GM06990 (cell line): ENCODE measurements around the gene AKAP13.

Experiments used
- DNase-seq: peaks from one replicate; pipeline ENCODE4 v3.0.0-alpha.2; 2011; ENCODE audit not compliant: insufficient read length; ENCODE audit errors: extremely low read depth
- H3K27me3 ChIP-seq: replicated peaks from 2 replicates; pipeline ENCODE4 v1.6.0; 2011; ENCODE audit warnings: low read length; ENCODE audit not compliant: control insufficient read depth, insufficient read depth
- H3K36me3 ChIP-seq: 2 replicates; pipeline ENCODE4 v1.5.1; 2011; ENCODE audit warnings: low read length; ENCODE audit not compliant: control insufficient read depth, insufficient read depth
- H3K4me3 ChIP-seq: replicated peaks from 2 replicates; pipeline ENCODE4 v1.5.1; 2011; ENCODE audit warnings: low read depth, mild to moderate bottlenecking, control low read depth, low read length
- TF ChIP-seq, protein P1 (sequence below): IDR thresholded peaks from 2 replicates; pipeline ENCODE4 v1.5.1; 2011; ENCODE audit warnings: low read length, control low read depth, mild to moderate bottlenecking, inconsistent platforms; ENCODE audit not compliant: insufficient read depth, poor library complexity, severe bottlenecking

The AKAP13 gene

DNA sequence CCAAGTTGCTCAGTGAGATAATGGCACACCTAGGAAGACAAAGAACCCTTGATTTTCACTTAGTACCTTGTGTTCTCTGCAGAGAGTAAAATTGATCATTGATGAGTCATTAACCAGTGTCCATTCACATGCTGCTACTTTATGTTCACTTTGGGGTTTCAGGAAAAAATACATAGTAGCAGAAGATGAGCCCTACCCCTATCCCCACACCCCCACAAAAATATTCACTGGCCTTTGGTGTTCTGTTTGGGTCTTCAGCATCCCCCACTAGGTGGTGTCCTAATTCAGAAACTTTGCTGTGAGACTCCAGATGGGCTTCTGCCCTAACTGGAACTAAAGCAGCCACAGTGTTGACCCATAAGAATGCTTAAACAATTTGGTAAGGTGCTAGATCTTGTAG is 235.5 kb downstream of the AKAP13 start:
- Histone ChIP-seq H3K36me3 (no peaks in the 10 kb centered on the region; the same call in 1 of the 2 replicates), H3K4me3 (no peak overlapping the region), H3K27me3 (no peaks in the 10 kb centered on the region)
- no peak for DNase-seq
- TF ChIP-seq, protein P1, sequence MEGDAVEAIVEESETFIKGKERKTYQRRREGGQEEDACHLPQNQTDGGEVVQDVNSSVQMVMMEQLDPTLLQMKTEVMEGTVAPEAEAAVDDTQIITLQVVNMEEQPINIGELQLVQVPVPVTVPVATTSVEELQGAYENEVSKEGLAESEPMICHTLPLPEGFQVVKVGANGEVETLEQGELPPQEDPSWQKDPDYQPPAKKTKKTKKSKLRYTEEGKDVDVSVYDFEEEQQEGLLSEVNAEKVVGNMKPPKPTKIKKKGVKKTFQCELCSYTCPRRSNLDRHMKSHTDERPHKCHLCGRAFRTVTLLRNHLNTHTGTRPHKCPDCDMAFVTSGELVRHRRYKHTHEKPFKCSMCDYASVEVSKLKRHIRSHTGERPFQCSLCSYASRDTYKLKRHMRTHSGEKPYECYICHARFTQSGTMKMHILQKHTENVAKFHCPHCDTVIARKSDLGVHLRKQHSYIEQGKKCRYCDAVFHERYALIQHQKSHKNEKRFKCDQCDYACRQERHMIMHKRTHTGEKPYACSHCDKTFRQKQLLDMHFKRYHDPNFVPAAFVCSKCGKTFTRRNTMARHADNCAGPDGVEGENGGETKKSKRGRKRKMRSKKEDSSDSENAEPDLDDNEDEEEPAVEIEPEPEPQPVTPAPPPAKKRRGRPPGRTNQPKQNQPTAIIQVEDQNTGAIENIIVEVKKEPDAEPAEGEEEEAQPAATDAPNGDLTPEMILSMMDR = peak; percentile 67

GRCh38 chr15:85616549-85617110 is 236.2 kb downstream of the AKAP13 start:
- peaks cover 2% of the 10 kb centered on the region for H3K36me3 ChIP-seq
- TF ChIP-seq, protein P1 = no peak
- H3K4me3 ChIP-seq = no peak overlapping the region
- no peaks in the 10 kb centered on the region for H3K27me3 ChIP-seq
- no peak for DNase-seq

- TF ChIP-seq, protein P1 = no peak
- H3K4me3 ChIP-seq = no peak overlapping the region
- H3K27me3 ChIP-seq = no peaks in the 10 kb centered on the region
- H3K36me3 ChIP-seq = peaks cover 2% of the 10 kb centered on the region
- DNase-seq = no peak
Measured at GRCh38 chr15:85618228-85618505, 237.8 kb downstream of the AKAP13 start.

GRCh38 chr15:85618956-85619491 is 238.6 kb downstream of the AKAP13 start:
- H3K27me3 ChIP-seq = no peaks in the 10 kb centered on the region

GRCh38 chr15:85619992-85620689 is 239.7 kb downstream of the AKAP13 start:
- no peak for DNase-seq
- Histone ChIP-seq H3K4me3 (no peak overlapping the region), H3K36me3 (peaks cover 2% of the 10 kb centered on the region), H3K27me3 (no peaks in the 10 kb centered on the region)
- TF ChIP-seq, protein P1 = no peak

More at GRCh38 chr15:85618956-85619491, 238.6 kb downstream of the AKAP13 start:
- peak; percentile 28 for DNase-seq
- TF ChIP-seq, protein P1 = no peak
- peaks cover 2% of the 10 kb centered on the region for H3K36me3 ChIP-seq
- no peak overlapping the region for H3K4me3 ChIP-seq
